ENCODE results near the gene RNASEH2C. TPM values are rescaled to one million over a fixed set of nuclear protein-coding genes. Genes with fewer than 3 reads are reported as not detected.
"Not testable (repeated sequence)": the region's sequence is repeated elsewhere in the genome, so short reads cannot be mapped to it uniquely, and the experiment has no call there.

The RNASEH2C gene
- total RNA-seq, 4 donors from 2014 or later: 70.2 to 231 (median 111) TPM

- peaks cover 9 to 31% (median 19%) of the 10 kb centered on the region in 4 donors for H3K4me1 ChIP-seq
- no peak overlapping the region for H3K27ac ChIP-seq
- in situ Hi-C loops (cut with MboI; ENCODE audit: low pct_ligation_motif_present in 1 of 4, low pct_unique_long_range_greater_than_20kb in 1 of 4, low sequenced_read_pairs in 3 of 4) (loop anchor here (10.0 to 25.0 kb wide), 4 partner anchors 65 to 278 kb away; no protein-coding TSS in a partner anchor), intact Hi-C loops (cut with DNase I; ENCODE audit: low total_unique reads) (loop anchor here (5.0 to 10.0 kb wide), 4 partner anchors 73 to 275 kb away; partner anchors contain the start of genes AP5B1 and SIPA1)
- H3K9me3 ChIP-seq: no peaks in the 10 kb centered on the region
- no peak overlapping the region for H3K4me3 ChIP-seq
- 67 to 75% methylated on average over 4 to 8 of the region's 8 CpGs for WGBS, 2 donors (ENCODE audit: low coverage in 1 of 2)
- no peak for DNase-seq
- H3K36me3 ChIP-seq: peaks cover 0 to 12% (median 8%) of the 10 kb centered on the region in 4 donors
- TF ChIP-seq EP300 (IDR thresholded peaks at IDR 0.05; ENCODE audit: low read depth) (no peak), POLR2A (IDR thresholded peaks at IDR 0.05) (no peak), POLR2AphosphoS5 (IDR thresholded peaks at IDR 0.05) (no peak)
- TF ChIP-seq, protein P1, sequence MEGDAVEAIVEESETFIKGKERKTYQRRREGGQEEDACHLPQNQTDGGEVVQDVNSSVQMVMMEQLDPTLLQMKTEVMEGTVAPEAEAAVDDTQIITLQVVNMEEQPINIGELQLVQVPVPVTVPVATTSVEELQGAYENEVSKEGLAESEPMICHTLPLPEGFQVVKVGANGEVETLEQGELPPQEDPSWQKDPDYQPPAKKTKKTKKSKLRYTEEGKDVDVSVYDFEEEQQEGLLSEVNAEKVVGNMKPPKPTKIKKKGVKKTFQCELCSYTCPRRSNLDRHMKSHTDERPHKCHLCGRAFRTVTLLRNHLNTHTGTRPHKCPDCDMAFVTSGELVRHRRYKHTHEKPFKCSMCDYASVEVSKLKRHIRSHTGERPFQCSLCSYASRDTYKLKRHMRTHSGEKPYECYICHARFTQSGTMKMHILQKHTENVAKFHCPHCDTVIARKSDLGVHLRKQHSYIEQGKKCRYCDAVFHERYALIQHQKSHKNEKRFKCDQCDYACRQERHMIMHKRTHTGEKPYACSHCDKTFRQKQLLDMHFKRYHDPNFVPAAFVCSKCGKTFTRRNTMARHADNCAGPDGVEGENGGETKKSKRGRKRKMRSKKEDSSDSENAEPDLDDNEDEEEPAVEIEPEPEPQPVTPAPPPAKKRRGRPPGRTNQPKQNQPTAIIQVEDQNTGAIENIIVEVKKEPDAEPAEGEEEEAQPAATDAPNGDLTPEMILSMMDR (IDR thresholded peaks at IDR 0.05): no peak
- no peaks in the 10 kb centered on the region for H3K27me3 ChIP-seq
Measured at GRCh38 chr11:65709661-65710060, 10.9 kb downstream of the RNASEH2C start.

GRCh38 chr11:65708451-65708850, 12.1 kb downstream of the RNASEH2C start:
- no peak for DNase-seq
- H3K27me3 ChIP-seq: no peaks in the 10 kb centered on the region
- 80 to 83% methylated on average over 1 to 5 of the region's 5 CpGs for WGBS, 2 donors (ENCODE audit: low coverage in 1 of 2)
- H3K4me3 ChIP-seq: no peak overlapping the region
- intact Hi-C loops (cut with DNase I; ENCODE audit: low total_unique reads) (loop anchor here (10.0 kb wide), 2 partner anchors 74 to 276 kb away; partner anchors contain the start of gene SIPA1), in situ Hi-C loops (cut with MboI; ENCODE audit: low pct_ligation_motif_present in 1 of 4, low pct_unique_long_range_greater_than_20kb in 1 of 4, low sequenced_read_pairs in 3 of 4) (loop anchor here in 3 of 4 donors (25.0 kb wide), 2 partner anchors 104 to 279 kb away; no protein-coding TSS in a partner anchor)
- TF ChIP-seq POLR2AphosphoS5 (IDR thresholded peaks at IDR 0.05) (no peak), EP300 (IDR thresholded peaks at IDR 0.05; ENCODE audit: low read depth) (no peak), POLR2A (IDR thresholded peaks at IDR 0.05) (no peak)
- TF ChIP-seq, protein P1 (IDR thresholded peaks at IDR 0.05): no peak
- peaks cover 0 to 3% (median 1%) of the 10 kb centered on the region in 4 donors for H3K36me3 ChIP-seq
- H3K27ac ChIP-seq: no peak overlapping the region
- H3K4me1 ChIP-seq: peaks cover 9 to 29% (median 20%) of the 10 kb centered on the region in 4 donors
- H3K9me3 ChIP-seq: no peaks in the 10 kb centered on the region

GRCh38 chr11:65707002-65707401, 13.6 kb downstream of the RNASEH2C start:
- H3K9me3 ChIP-seq, H3K27me3 ChIP-seq, H3K36me3 ChIP-seq, H3K4me3 ChIP-seq, H3K27ac ChIP-seq, DNase-seq: not testable (repeated sequence)
- peaks cover 4 to 19% (median 10%) of the 10 kb centered on the region in 4 donors for H3K4me1 ChIP-seq
- intact Hi-C loops (cut with DNase I; ENCODE audit: low total_unique reads) (loop anchor here (10.0 kb wide), 2 partner anchors 72 to 278 kb away; partner anchors contain the start of gene SIPA1), in situ Hi-C loops (cut with MboI; ENCODE audit: low pct_ligation_motif_present in 1 of 4, low pct_unique_long_range_greater_than_20kb in 1 of 4, low sequenced_read_pairs in 3 of 4) (loop anchor here in 3 of 4 donors (25.0 kb wide), 2 partner anchors 105 to 280 kb away; no protein-coding TSS in a partner anchor)
- 91% methylated on average over 11 of the region's 12 CpGs; no CpG with 5 or more reads in 1 of the 2 donors for WGBS, 2 donors (ENCODE audit: low coverage in 1 of 2)

DNA sequence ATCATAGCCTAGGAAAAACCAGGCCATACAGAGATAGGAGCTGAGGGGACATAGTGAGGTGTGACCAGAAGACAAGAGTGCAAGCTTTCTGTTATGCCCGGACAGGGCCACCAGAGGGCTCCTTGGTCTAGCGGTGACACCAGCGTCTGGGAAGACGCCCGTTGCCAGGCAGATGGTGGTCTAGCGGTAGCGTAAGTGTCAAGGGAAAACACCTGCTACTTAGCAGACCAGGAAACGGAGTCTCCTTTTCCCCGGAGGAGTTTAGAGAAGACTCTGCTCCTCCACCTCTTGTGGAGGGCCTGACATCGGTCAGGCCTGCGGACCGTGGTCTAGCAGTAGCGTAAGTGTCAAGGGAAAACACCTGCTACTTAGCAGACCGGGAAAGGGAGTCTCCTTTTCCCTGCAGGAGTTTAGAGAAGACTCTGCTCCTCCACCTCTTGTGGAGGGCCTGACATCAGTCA, 14.3 kb downstream of the RNASEH2C start:
- 8 to 20% methylated on average over 1 to 14 of the region's 14 CpGs for WGBS, 2 donors (ENCODE audit: low coverage in 1 of 2)
- not testable (repeated sequence) for H3K27me3 ChIP-seq, H3K36me3 ChIP-seq, H3K27ac ChIP-seq, H3K9me3 ChIP-seq
- TF ChIP-seq, protein P1 (IDR thresholded peaks at IDR 0.05): peak; percentile 64 to 89 (median 75)
- intact Hi-C loops (cut with DNase I; ENCODE audit: low total_unique reads) (loop anchor here (10.0 kb wide), 2 partner anchors 72 to 278 kb away; partner anchors contain the start of gene SIPA1), in situ Hi-C loops (cut with MboI; ENCODE audit: low pct_ligation_motif_present in 1 of 4, low pct_unique_long_range_greater_than_20kb in 1 of 4, low sequenced_read_pairs in 3 of 4) (loop anchor here in 3 of 4 donors (25.0 kb wide), 2 partner anchors 106 to 281 kb away; no protein-coding TSS in a partner anchor)
- DNase-seq: peak; percentile 85
- Histone ChIP-seq H3K4me3 (peak overlapping the region in 1 of 4 donors; percentile 32), H3K4me1 (peaks cover 4 to 17% (median 10%) of the 10 kb centered on the region in 4 donors)
